NT2/D1 (cell line): Measurements from ENCODE around the gene SYT12.

ENCODE experiments used
- DNase-seq: peaks from one replicate; pipeline ENCODE4 v3.0.0-alpha.2; 2011; ENCODE audit warnings: low read depth, low spot score
- H3K27me3 ChIP-seq: 2 replicates; pipeline ENCODE4 v1.6.0; 2011; ENCODE audit warnings: mild to moderate bottlenecking; ENCODE audit not compliant: insufficient read length, insufficient read depth
- H3K36me3 ChIP-seq: 2 replicates; pipeline ENCODE4 v1.6.1; 2011; ENCODE audit warnings: mild to moderate bottlenecking, low read length, mixed read lengths; ENCODE audit not compliant: insufficient read depth, insufficient read length
- H3K4me1 ChIP-seq: 2 replicates; pipeline ENCODE4 v1.5.1; 2011; ENCODE audit not compliant: insufficient read depth, insufficient read length
- H3K4me3 ChIP-seq: 2 replicates; pipeline ENCODE4 v1.5.1; 2011; ENCODE audit warnings: low read depth; ENCODE audit not compliant: insufficient read length
- H3K9ac ChIP-seq: 2 replicates; pipeline ENCODE4 v1.6.0; 2011; ENCODE audit warnings: low read depth; ENCODE audit not compliant: insufficient read length
- H3K9me3 ChIP-seq: 2 replicates; pipeline ENCODE4 v1.5.1; 2011; ENCODE audit warnings: mild to moderate bottlenecking, low read length; ENCODE audit not compliant: insufficient read depth
- SUZ12 ChIP-seq: IDR thresholded peaks from 2 replicates; pipeline ENCODE4 v1.6.1; 2011; ENCODE audit not compliant: insufficient read length, insufficient read depth; ENCODE audit errors: extremely low read depth
- YY1 ChIP-seq: IDR thresholded peaks from 2 replicates; pipeline ENCODE4 v1.6.1; 2011; ENCODE audit not compliant: insufficient read length, insufficient read depth
- ZNF274 ChIP-seq: IDR thresholded peaks from 2 replicates; pipeline ENCODE4 v1.6.1; 2011; ENCODE audit warnings: mild to moderate bottlenecking, low read depth, low read length

SYT12 gene

GRCh38 chr11:67052891-67053290, 30.0 kb downstream of the SYT12 start:
- no peak overlapping the region for H3K9ac ChIP-seq
- H3K9me3 ChIP-seq: no peaks in the 10 kb centered on the region
- H3K27me3 ChIP-seq: peaks cover 19% of the 10 kb centered on the region
- H3K4me1 ChIP-seq: peaks cover 59% of the 10 kb centered on the region
- H3K4me3 ChIP-seq: no peak overlapping the region
- TF ChIP-seq YY1: no peak
- no peak for TF ChIP-seq ZNF274
- no peak for TF ChIP-seq SUZ12
- no peak for DNase-seq
- H3K36me3 ChIP-seq: no peaks in the 10 kb centered on the region

DNA sequence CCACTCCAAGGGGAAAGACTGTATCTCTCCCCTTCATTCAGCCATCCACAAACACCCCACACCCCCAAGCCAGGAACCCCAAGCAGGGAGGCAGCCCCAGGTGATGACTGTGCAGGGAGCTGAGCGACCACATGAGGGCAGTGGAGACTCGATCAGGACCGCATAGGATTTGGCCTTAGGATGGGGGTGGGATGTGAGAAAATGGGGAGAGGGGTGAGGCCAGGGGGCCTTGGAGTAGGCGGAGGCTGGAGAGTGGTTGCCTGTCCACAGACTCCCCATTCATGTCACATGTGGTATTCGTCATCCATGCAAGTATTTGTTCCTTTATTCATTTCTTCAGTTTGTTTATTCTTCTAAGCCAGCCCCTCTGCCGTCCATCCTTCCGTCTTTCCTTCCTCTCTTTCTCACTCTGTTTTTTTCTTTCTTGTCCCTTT, 31.0 kb downstream of the SYT12 start:
- no peak overlapping the region for H3K4me3 ChIP-seq
- peaks cover 19% of the 10 kb centered on the region for H3K27me3 ChIP-seq
- H3K9ac ChIP-seq: peak overlapping the region; percentile 37
- DNase-seq: peak; percentile 50
- no peak for TF ChIP-seq ZNF274
- no peaks in the 10 kb centered on the region for H3K9me3 ChIP-seq
- no peaks in the 10 kb centered on the region for H3K36me3 ChIP-seq
- H3K4me1 ChIP-seq: peaks cover 52% of the 10 kb centered on the region

- Histone ChIP-seq H3K9me3 (no peaks in the 10 kb centered on the region), H3K9ac (peak overlapping the region; percentile 37), H3K27me3 (peaks cover 19% of the 10 kb centered on the region), H3K36me3 (no peaks in the 10 kb centered on the region), H3K4me1 (peaks cover 47% of the 10 kb centered on the region), H3K4me3 (no peak overlapping the region)
- TF ChIP-seq SUZ12 (no peak), YY1 (no peak), ZNF274 (no peak)
- no peak for DNase-seq
These were observed 31.5 kb downstream of the SYT12 start for GRCh38 chr11:67054346-67054835.

DNA sequence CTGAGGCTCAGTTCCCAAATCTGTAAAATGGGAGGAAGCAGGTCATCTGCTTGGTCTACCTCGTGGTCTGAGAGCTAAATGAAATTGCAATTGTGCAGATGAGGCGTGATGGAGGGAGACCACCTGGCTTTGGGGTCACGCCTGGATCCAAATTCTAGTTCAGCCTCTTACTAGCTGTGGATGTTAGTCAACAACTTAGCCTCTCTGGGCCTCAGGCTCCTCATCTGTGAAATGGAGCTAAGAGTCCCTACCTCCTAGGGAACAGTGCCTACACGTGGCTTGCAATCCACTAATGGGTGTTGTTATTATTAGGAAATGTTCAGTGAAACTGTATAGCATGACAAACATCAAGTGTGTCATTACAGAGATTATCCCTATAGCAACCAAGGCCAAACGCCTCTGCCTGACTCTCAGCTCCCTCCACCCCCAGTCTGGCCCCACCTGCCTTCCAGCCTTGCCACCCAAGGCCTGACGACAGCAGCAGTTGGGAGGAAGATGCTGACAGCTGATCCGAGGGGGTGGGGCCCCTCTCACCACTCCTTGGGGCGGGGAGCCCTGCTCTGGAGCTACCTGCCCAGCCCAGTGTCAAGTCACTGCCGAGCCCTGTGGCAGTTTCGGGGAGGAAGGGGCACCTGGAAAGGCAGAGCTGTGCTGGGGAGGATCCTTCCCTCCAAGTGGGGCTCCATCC, 32.0 kb downstream of the SYT12 start:
- H3K4me1 ChIP-seq: peaks cover 42% of the 10 kb centered on the region
- no peaks in the 10 kb centered on the region for H3K36me3 ChIP-seq
- peaks cover 19% of the 10 kb centered on the region for H3K27me3 ChIP-seq
- peak overlapping the region; percentile 37 for H3K9ac ChIP-seq
- H3K4me3 ChIP-seq: no peak overlapping the region
- DNase-seq: no peak
- H3K9me3 ChIP-seq: no peaks in the 10 kb centered on the region
- no peak for TF ChIP-seq ZNF274
- TF ChIP-seq SUZ12: no peak
- no peak for TF ChIP-seq YY1

GRCh38 chr11:67055812-67056211, 32.9 kb downstream of the SYT12 start:
- no peak for TF ChIP-seq YY1
- TF ChIP-seq SUZ12: no peak
- TF ChIP-seq ZNF274: no peak
- H3K36me3 ChIP-seq: no peaks in the 10 kb centered on the region
- no peak for DNase-seq
- no peaks in the 10 kb centered on the region for H3K9me3 ChIP-seq
- H3K4me3 ChIP-seq: peak overlapping the region; percentile 56
- H3K27me3 ChIP-seq: peaks cover 19% of the 10 kb centered on the region
- H3K9ac ChIP-seq: peak overlapping the region; percentile 77
- H3K4me1 ChIP-seq: peaks cover 36% of the 10 kb centered on the region

GRCh38 chr11:67056267-67057204, 33.6 kb downstream of the SYT12 start, which contains the start of gene RHOD:
RHOD (plus strand) TSS chr11:67056847; CDS start chr11:67056903, 56 bp downstream.
- no peaks in the 10 kb centered on the region for H3K36me3 ChIP-seq
- H3K4me1 ChIP-seq: peaks cover 34% of the 10 kb centered on the region
- no peaks in the 10 kb centered on the region for H3K9me3 ChIP-seq
- no peak for DNase-seq
- peak within 1 kb of the TSS; percentile 56 for H3K4me3 ChIP-seq
- peaks cover 19% of the 10 kb centered on the region for H3K27me3 ChIP-seq
- TF ChIP-seq YY1 (no peak), SUZ12 (no peak), ZNF274 (no peak)
- H3K9ac ChIP-seq: peak within 1 kb of the TSS; percentile 77

- TF ChIP-seq ZNF274: no peak
- TF ChIP-seq SUZ12: no peak
- no peak for TF ChIP-seq YY1
These were observed 34.3 kb downstream of the SYT12 start for GRCh38 chr11:67057205-67057672.

More at GRCh38 chr11:67057205-67057672, 34.3 kb downstream of the SYT12 start:
- Histone ChIP-seq H3K27me3 (peaks cover 19% of the 10 kb centered on the region), H3K4me1 (peaks cover 34% of the 10 kb centered on the region), H3K9me3 (no peaks in the 10 kb centered on the region), H3K36me3 (no peaks in the 10 kb centered on the region), H3K4me3 (peak overlapping the region; percentile 56), H3K9ac (peak overlapping the region; percentile 77)
- no peak for DNase-seq
